IMR-90 (cell line): ENCODE data around the gene MYRFL.

Source experiments
- CEBPB ChIP-seq: IDR thresholded peaks from 2 replicates; pipeline ENCODE4 v1.6.1; 2012; ENCODE audit warnings: low read depth, low read length, improper control_type of control experiment
- CTCF ChIP-seq: conservative IDR thresholded peaks from 2 replicates; pipeline ENCODE4 v1.5.1; 2012; ENCODE audit warnings: mild to moderate bottlenecking, low read depth, low read length, improper control_type of control experiment
- MAZ ChIP-seq: IDR thresholded peaks from 2 replicates; pipeline ENCODE4 v1.6.1; 2012; ENCODE audit warnings: low read depth, mild to moderate bottlenecking, low read length, improper control_type of control experiment, moderate library complexity, borderline replicate concordance
- MXI1 ChIP-seq: IDR thresholded peaks from 2 replicates; pipeline ENCODE4 v1.6.1; 2012; ENCODE audit warnings: low read depth, mild to moderate bottlenecking, low read length, moderate library complexity, borderline replicate concordance
- NFE2L2 ChIP-seq: fragments of 150-350 bp; IDR thresholded peaks from 2 replicates; pipeline ENCODE4 v1.6.1; 2016; ENCODE audit warnings: low read depth, mild to moderate bottlenecking, low read length
- POLR2A ChIP-seq: IDR thresholded peaks from 2 replicates; pipeline ENCODE4 v1.6.1; 2012; ENCODE audit warnings: mild to moderate bottlenecking, low read depth, low read length
- RAD21 ChIP-seq: IDR thresholded peaks from 2 replicates; pipeline ENCODE4 v1.6.1; 2012; ENCODE audit warnings: low read length, improper control_type of control experiment
- RCOR1 ChIP-seq: IDR thresholded peaks from 2 replicates; pipeline ENCODE4 v1.6.1; 2012; ENCODE audit warnings: mild to moderate bottlenecking, low read length, improper control_type of control experiment; ENCODE audit not compliant: insufficient replicate concordance
- RFX5 ChIP-seq: IDR thresholded peaks from 2 replicates; pipeline ENCODE4 v1.8.0; 2012; ENCODE audit warnings: low read depth, mild to moderate bottlenecking, low read length, moderate library complexity
- SMC3 ChIP-seq: fragments of 150-350 bp; IDR thresholded peaks from 2 replicates; pipeline ENCODE4 v1.6.1; 2016; ENCODE audit warnings: low read depth, mild to moderate bottlenecking, antibody characterized with exemption, low read length, moderate library complexity
- USF2 ChIP-seq: fragments of 150-350 bp; IDR thresholded peaks from 2 replicates; pipeline ENCODE4 v1.6.1; 2017; ENCODE audit warnings: mild to moderate bottlenecking, antibody characterized with exemption, low read length, low read depth

- no peak for TF ChIP-seq POLR2A
- TF ChIP-seq USF2: no peak
- no peak for TF ChIP-seq NFE2L2
- TF ChIP-seq CTCF: no peak
- TF ChIP-seq CEBPB: no peak
- no peak for TF ChIP-seq RFX5
- no peak for TF ChIP-seq MXI1
- TF ChIP-seq RCOR1: no peak
- TF ChIP-seq SMC3: no peak
- no peak for TF ChIP-seq RAD21
- no peak for TF ChIP-seq MAZ
Observed at GRCh38 chr12:69993433-69993832, 168.4 kb downstream of the MYRFL start.
